ENCODE results near the gene SAC3D1.
A peak's percentile ranks its signal among the peaks of the same experiment; 100 is the strongest.

Gene SAC3D1

GRCh38 chr11:64998141-64998540 lies 42.9 kb upstream of the SAC3D1 start:
- Histone ChIP-seq H3K4ac (ENCODE audit: low read depth, low read length) (no peak overlapping the region), H3K9ac (ENCODE audit: low read length) (no peak overlapping the region), H2BK120ac (ENCODE audit: insufficient read depth, low read length, poor library complexity) (no peak overlapping the region), H3K4me3 (ENCODE audit: low read depth, low read length) (no peak overlapping the region), H3K79me1 (ENCODE audit: low read length) (no peaks in the 10 kb centered on the region), H2BK5ac (ENCODE audit: low read depth, low read length, poor library complexity) (no peak overlapping the region), H2AK5ac (ENCODE audit: low read length) (no peak overlapping the region), H3K4me2 (ENCODE audit: low read length) (no peak overlapping the region), H2AFZ (ENCODE audit: insufficient read depth, low read length, poor library complexity) (no peak overlapping the region), H3K36me3 (ENCODE audit: control insufficient read depth in 1 of 2, insufficient read depth in 2 of 2, low read length in 2 of 2) (no peaks in the 10 kb centered on the region), H4K12ac (ENCODE audit: low read depth, low read length) (no peak overlapping the region), H3K27me3 (ENCODE audit: insufficient read depth, low read length) (no peaks in the 10 kb centered on the region), H3K14ac (ENCODE audit: low read length) (no peak overlapping the region), H3K27ac (ENCODE audit: low read depth, low read length) (no peak overlapping the region), H3K79me2 (ENCODE audit: control insufficient read depth, insufficient read depth, low read length, poor library complexity) (no peaks in the 10 kb centered on the region), H3K18ac (ENCODE audit: low read length) (no peak overlapping the region), H4K91ac (ENCODE audit: low read depth, low read length) (no peak overlapping the region), H3K23ac (ENCODE audit: low read length) (no peak overlapping the region), H2BK12ac (ENCODE audit: low read length) (no peak overlapping the region), H4K8ac (ENCODE audit: low read depth, low read length) (no peak overlapping the region), H3K4me1 (ENCODE audit: control insufficient read depth in 1 of 2, insufficient read depth in 2 of 2, low read length in 2 of 2) (no peaks in the 10 kb centered on the region), H3K9me3 (ENCODE audit: insufficient read depth, low read depth, low read length) (no peaks in the 10 kb centered on the region)
- peak; percentile 76 to 94 for DNase-seq
- WGBS (ENCODE audit: extremely low coverage, insufficient coverage, insufficient read length): no CpG with 5 or more reads among the region's 1 CpG

DNA sequence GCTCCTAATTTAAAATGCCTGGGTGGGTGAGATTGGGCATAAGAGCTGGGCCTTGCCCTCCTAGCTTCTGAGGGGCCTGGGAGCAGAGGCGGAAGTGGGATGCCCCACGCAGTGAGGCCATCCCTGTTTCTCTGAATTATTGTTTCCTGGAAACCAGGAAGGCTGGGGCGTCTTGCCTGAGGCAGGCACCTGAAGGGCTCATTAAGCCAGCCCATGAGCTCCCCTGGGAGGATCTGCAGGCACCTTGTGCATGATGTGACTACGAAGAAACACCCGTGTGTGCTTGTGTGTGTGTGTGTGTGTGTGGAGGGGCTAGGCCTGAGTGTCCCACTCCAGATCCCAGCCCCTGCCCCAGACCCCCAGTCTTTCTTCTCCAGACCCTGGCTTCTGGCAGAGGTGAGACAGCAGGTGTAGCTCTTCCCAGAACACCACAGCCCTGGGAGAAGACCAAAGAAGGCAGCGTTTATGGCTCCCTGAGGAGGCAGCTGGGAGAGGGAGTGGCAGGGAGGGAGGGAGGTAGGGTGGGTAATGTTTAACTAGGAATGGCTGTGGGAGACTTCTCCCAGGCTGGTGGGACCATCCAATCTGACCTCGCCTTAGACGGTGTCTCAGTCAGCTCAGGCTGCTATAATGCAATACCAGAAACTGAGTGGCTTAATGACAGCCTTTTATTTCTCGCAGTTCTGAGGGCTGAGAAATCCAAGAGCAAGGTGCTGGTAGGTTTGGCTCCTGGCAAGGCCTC lies 42.1 kb upstream of the SAC3D1 start:
- Histone ChIP-seq H3K27me3 (ENCODE audit: insufficient read depth, low read length) (no peaks in the 10 kb centered on the region), H3K23ac (ENCODE audit: low read length) (no peak overlapping the region), H4K8ac (ENCODE audit: low read depth, low read length) (no peak overlapping the region), H3K4me2 (ENCODE audit: low read length) (no peak overlapping the region), H3K18ac (ENCODE audit: low read length) (no peak overlapping the region), H3K4me3 (ENCODE audit: low read depth, low read length) (no peak overlapping the region), H3K79me2 (ENCODE audit: control insufficient read depth, insufficient read depth, low read length, poor library complexity) (no peaks in the 10 kb centered on the region), H3K27ac (ENCODE audit: low read depth, low read length) (no peak overlapping the region), H4K12ac (ENCODE audit: low read depth, low read length) (no peak overlapping the region), H3K4ac (ENCODE audit: low read depth, low read length) (no peak overlapping the region), H2AK5ac (ENCODE audit: low read length) (no peak overlapping the region), H3K14ac (ENCODE audit: low read length) (no peak overlapping the region), H3K9ac (ENCODE audit: low read length) (no peak overlapping the region), H2AFZ (ENCODE audit: insufficient read depth, low read length, poor library complexity) (no peak overlapping the region), H2BK120ac (ENCODE audit: insufficient read depth, low read length, poor library complexity) (no peak overlapping the region), H3K36me3 (ENCODE audit: control insufficient read depth in 1 of 2, insufficient read depth in 2 of 2, low read length in 2 of 2) (no peaks in the 10 kb centered on the region), H3K79me1 (ENCODE audit: low read length) (no peaks in the 10 kb centered on the region), H3K4me1 (ENCODE audit: control insufficient read depth in 1 of 2, insufficient read depth in 2 of 2, low read length in 2 of 2) (no peaks in the 10 kb centered on the region), H2BK12ac (ENCODE audit: low read length) (no peak overlapping the region), H4K91ac (ENCODE audit: low read depth, low read length) (no peak overlapping the region), H2BK5ac (ENCODE audit: low read depth, low read length, poor library complexity) (no peak overlapping the region), H3K9me3 (ENCODE audit: insufficient read depth, low read depth, low read length) (no peaks in the 10 kb centered on the region)
- WGBS (ENCODE audit: extremely low coverage, insufficient coverage, insufficient read length): no CpG with 5 or more reads among the region's 9 CpGs
- DNase-seq: no peak

DNA sequence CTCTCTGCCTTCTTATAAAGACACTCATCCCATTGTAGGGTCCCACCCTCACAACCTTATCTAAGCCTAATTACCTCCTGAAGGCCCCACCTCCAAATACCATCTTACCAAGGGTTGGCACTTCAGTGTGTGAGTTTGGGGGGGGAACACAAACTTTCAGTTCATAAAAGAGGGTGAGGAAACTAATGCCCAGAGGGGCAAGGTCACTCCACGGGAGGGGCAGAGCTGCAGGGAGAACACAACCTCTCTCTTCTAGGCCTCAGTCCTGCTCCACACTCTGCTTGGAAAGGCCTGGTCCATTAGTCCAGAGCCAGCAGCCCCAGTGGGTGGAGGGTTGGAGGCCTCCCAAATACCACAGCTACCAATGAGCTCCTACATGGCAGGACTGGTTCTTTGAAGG lies 41.5 kb upstream of the SAC3D1 start:
- H3K79me1 ChIP-seq (ENCODE audit: low read length): no peaks in the 10 kb centered on the region
- no peak overlapping the region for H3K4me3 ChIP-seq (ENCODE audit: low read depth, low read length)
- no peak overlapping the region for H2BK120ac ChIP-seq (ENCODE audit: insufficient read depth, low read length, poor library complexity)
- no peak overlapping the region for H3K18ac ChIP-seq (ENCODE audit: low read length)
- no peak overlapping the region for H3K27ac ChIP-seq (ENCODE audit: low read depth, low read length)
- H3K9ac ChIP-seq (ENCODE audit: low read length): no peak overlapping the region
- no peaks in the 10 kb centered on the region for H3K27me3 ChIP-seq (ENCODE audit: insufficient read depth, low read length)
- H4K91ac ChIP-seq (ENCODE audit: low read depth, low read length): no peak overlapping the region
- no peak overlapping the region for H3K14ac ChIP-seq (ENCODE audit: low read length)
- H3K23ac ChIP-seq (ENCODE audit: low read length): no peak overlapping the region
- H2AK5ac ChIP-seq (ENCODE audit: low read length): no peak overlapping the region
- no peaks in the 10 kb centered on the region for H3K79me2 ChIP-seq (ENCODE audit: control insufficient read depth, insufficient read depth, low read length, poor library complexity)
- no peak overlapping the region for H4K12ac ChIP-seq (ENCODE audit: low read depth, low read length)
- no peak overlapping the region for H3K4me2 ChIP-seq (ENCODE audit: low read length)
- H3K4me1 ChIP-seq (ENCODE audit: control insufficient read depth in 1 of 2, insufficient read depth in 2 of 2, low read length in 2 of 2): no peaks in the 10 kb centered on the region
- H3K4ac ChIP-seq (ENCODE audit: low read depth, low read length): no peak overlapping the region
- H2BK5ac ChIP-seq (ENCODE audit: low read depth, low read length, poor library complexity): no peak overlapping the region
- no peak overlapping the region for H2AFZ ChIP-seq (ENCODE audit: insufficient read depth, low read length, poor library complexity)
- no CpG with 5 or more reads among the region's 1 CpG for WGBS (ENCODE audit: extremely low coverage, insufficient coverage, insufficient read length)
- H4K8ac ChIP-seq (ENCODE audit: low read depth, low read length): no peak overlapping the region
- no peak overlapping the region for H2BK12ac ChIP-seq (ENCODE audit: low read length)
- no peak for DNase-seq
- H3K9me3 ChIP-seq (ENCODE audit: insufficient read depth, low read depth, low read length): no peaks in the 10 kb centered on the region
- H3K36me3 ChIP-seq (ENCODE audit: control insufficient read depth in 1 of 2, insufficient read depth in 2 of 2, low read length in 2 of 2): no peaks in the 10 kb centered on the region

- Histone ChIP-seq H3K9ac (ENCODE audit: low read length) (no peak overlapping the region), H4K91ac (ENCODE audit: low read depth, low read length) (no peak overlapping the region), H3K27ac (ENCODE audit: low read depth, low read length) (no peak overlapping the region), H4K8ac (ENCODE audit: low read depth, low read length) (no peak overlapping the region), H3K18ac (ENCODE audit: low read length) (no peak overlapping the region), H2AK5ac (ENCODE audit: low read length) (no peak overlapping the region), H2BK5ac (ENCODE audit: low read depth, low read length, poor library complexity) (no peak overlapping the region), H3K36me3 (ENCODE audit: control insufficient read depth in 1 of 2, insufficient read depth in 2 of 2, low read length in 2 of 2) (no peaks in the 10 kb centered on the region), H3K4me2 (ENCODE audit: low read length) (no peak overlapping the region), H3K79me1 (ENCODE audit: low read length) (no peaks in the 10 kb centered on the region), H2BK12ac (ENCODE audit: low read length) (no peak overlapping the region), H3K4ac (ENCODE audit: low read depth, low read length) (no peak overlapping the region), H3K4me3 (ENCODE audit: low read depth, low read length) (no peak overlapping the region), H3K79me2 (ENCODE audit: control insufficient read depth, insufficient read depth, low read length, poor library complexity) (no peaks in the 10 kb centered on the region), H3K23ac (ENCODE audit: low read length) (no peak overlapping the region), H2BK120ac (ENCODE audit: insufficient read depth, low read length, poor library complexity) (no peak overlapping the region), H2AFZ (ENCODE audit: insufficient read depth, low read length, poor library complexity) (no peak overlapping the region), H3K27me3 (ENCODE audit: insufficient read depth, low read length) (no peaks in the 10 kb centered on the region), H3K4me1 (ENCODE audit: control insufficient read depth in 1 of 2, insufficient read depth in 2 of 2, low read length in 2 of 2) (peaks cover 2 to 4% of the 10 kb centered on the region in 2 experiments), H3K9me3 (ENCODE audit: insufficient read depth, low read depth, low read length) (no peaks in the 10 kb centered on the region), H3K14ac (ENCODE audit: low read length) (no peak overlapping the region), H4K12ac (ENCODE audit: low read depth, low read length) (no peak overlapping the region)
- DNase-seq: no peak
- WGBS (ENCODE audit: extremely low coverage, insufficient coverage, insufficient read length): no CpG with 5 or more reads among the region's 5 CpGs
These were observed 38.3 kb upstream of the SAC3D1 start for GRCh38 chr11:65002706-65003105.
